Measurements from ENCODE around the gene GKN1. TPM values are rescaled to one million over a fixed set of nuclear protein-coding genes. Genes with fewer than 3 reads are reported as not detected.

The GKN1 gene
- total and polyA plus RNA-seq, 2 donors (not counting 3 experiments of a cell fraction or from before 2014, with no cell fraction given): not detected

DNA sequence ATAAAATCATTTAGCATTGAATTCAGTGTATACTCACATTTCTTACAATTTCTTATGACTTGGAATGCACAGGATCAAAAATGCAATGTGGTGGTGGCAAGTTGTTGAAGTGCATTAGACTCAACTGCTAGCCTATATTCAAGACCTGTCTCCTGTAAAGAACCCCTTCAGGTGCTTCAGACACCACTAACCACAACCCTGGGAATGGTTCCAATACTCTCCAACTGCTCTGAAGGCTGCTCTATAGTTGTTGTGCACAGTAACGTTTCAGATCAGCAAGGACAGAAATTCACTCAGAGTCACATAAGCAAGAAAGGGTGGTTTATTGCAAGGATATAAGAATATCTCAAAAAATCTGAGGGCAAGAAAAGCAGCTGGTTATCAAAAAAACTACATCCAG, 6.5 kb downstream of the GKN1 start:
- Histone ChIP-seq H2AFZ (ENCODE audit: low read depth, low read length) (no peak overlapping the region), H3K27ac (ENCODE audit: insufficient read depth, low read depth, low read length) (no peak overlapping the region), H3K4me2 (ENCODE audit: insufficient read depth, low read length) (no peak overlapping the region), H3K9ac (replicated peaks; ENCODE audit: extremely low read depth, insufficient read depth, low read length) (no peak overlapping the region), H4K20me1 (replicated peaks; ENCODE audit: control insufficient read depth, extremely low read depth, insufficient read depth, low read length) (no peaks in the 10 kb centered on the region), H3K9me3 (replicated peaks; ENCODE audit: control insufficient read depth, insufficient read depth, low read length) (no peaks in the 10 kb centered on the region), H3K27me3 (ENCODE audit: control insufficient read depth in 2 of 2, insufficient read depth in 2 of 2, low read length in 2 of 2) (peaks cover 13 to 21% of the 10 kb centered on the region in 2 experiments), H3K4me3 (replicated peaks in 1 of 3; ENCODE audit: insufficient read depth in 1 of 3, low read depth in 1 of 3, low read length in 3 of 3) (no peak overlapping the region), H3K36me3 (ENCODE audit: control insufficient read depth in 2 of 2, extremely low read depth in 1 of 2, insufficient read depth in 2 of 2, low read length in 2 of 2) (no peaks in the 10 kb centered on the region), H3K9me1 (replicated peaks; ENCODE audit: control insufficient read depth, extremely low read depth, insufficient read depth, low read length) (no peaks in the 10 kb centered on the region), H3K79me2 (ENCODE audit: control insufficient read depth, insufficient read depth, low read length) (no peaks in the 10 kb centered on the region), H3K4me1 (ENCODE audit: control insufficient read depth, extremely low read depth, insufficient read depth, low read length) (no peaks in the 10 kb centered on the region)
- DNase-seq (ENCODE audit: low read depth, low spot score) (no peak), FAIRE-seq (no peak)
- TF ChIP-seq JUN (IDR thresholded peaks at IDR 0.05; ENCODE audit: borderline replicate concordance, insufficient read depth, insufficient read length, low read depth): no peak
- TF ChIP-seq MYC (IDR thresholded peaks at IDR 0.05; ENCODE audit: low read depth, low read length): no peak
- no peak for TF ChIP-seq EZH2 (IDR thresholded peaks at IDR 0.05; ENCODE audit: borderline replicate concordance, low read depth, low read length, severe bottlenecking)
- no peak for TF ChIP-seq POLR2A (IDR thresholded peaks at IDR 0.05; ENCODE audit: low read depth, low read length)
- TF ChIP-seq, protein P1, sequence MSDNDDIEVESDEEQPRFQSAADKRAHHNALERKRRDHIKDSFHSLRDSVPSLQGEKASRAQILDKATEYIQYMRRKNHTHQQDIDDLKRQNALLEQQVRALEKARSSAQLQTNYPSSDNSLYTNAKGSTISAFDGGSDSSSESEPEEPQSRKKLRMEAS (IDR thresholded peaks at IDR 0.05; ENCODE audit: insufficient read depth, insufficient read length): no peak
- no peak for TF ChIP-seq GATA2 (IDR thresholded peaks at IDR 0.05; ENCODE audit: insufficient read depth, insufficient read length, low read depth, low read length)
- no peak for TF ChIP-seq POLR2AphosphoS5 (IDR thresholded peaks at IDR 0.05; ENCODE audit: insufficient read depth, low read depth, low read length)
- TF ChIP-seq, protein P2, sequence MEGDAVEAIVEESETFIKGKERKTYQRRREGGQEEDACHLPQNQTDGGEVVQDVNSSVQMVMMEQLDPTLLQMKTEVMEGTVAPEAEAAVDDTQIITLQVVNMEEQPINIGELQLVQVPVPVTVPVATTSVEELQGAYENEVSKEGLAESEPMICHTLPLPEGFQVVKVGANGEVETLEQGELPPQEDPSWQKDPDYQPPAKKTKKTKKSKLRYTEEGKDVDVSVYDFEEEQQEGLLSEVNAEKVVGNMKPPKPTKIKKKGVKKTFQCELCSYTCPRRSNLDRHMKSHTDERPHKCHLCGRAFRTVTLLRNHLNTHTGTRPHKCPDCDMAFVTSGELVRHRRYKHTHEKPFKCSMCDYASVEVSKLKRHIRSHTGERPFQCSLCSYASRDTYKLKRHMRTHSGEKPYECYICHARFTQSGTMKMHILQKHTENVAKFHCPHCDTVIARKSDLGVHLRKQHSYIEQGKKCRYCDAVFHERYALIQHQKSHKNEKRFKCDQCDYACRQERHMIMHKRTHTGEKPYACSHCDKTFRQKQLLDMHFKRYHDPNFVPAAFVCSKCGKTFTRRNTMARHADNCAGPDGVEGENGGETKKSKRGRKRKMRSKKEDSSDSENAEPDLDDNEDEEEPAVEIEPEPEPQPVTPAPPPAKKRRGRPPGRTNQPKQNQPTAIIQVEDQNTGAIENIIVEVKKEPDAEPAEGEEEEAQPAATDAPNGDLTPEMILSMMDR (IDR thresholded peaks at IDR 0.05; ENCODE audit: extremely low read depth in 1 of 2, insufficient read depth in 1 of 2, low read depth in 1 of 2, low read length in 2 of 2): no peak
- no peak for TF ChIP-seq FOS (IDR thresholded peaks at IDR 0.05; ENCODE audit: borderline replicate concordance, insufficient read depth, low read length)
- CTCF ChIA-PET: no interaction called here
- intact Hi-C loops (cut with micrococcal nuclease) (no loop called here), dilution Hi-C loops (cut with MboI; ENCODE audit: extremely low pct_ligation_motif_present, low sequenced_read_pairs) (no loop called here)
- BruUV-seq (replicated peaks): no TSS peak
- POLR2A ChIA-PET: no interaction called here

Data from endothelial cell of umbilical vein (primary cell).